ENCODE results near the gene UGT1A9. TPM values are rescaled to one million over a fixed set of nuclear protein-coding genes. Genes with fewer than 3 reads are reported as not detected.
A peak's percentile ranks its signal among the peaks of the same experiment; 100 is the strongest.
"Not testable (repeated sequence)": the region's sequence is repeated elsewhere in the genome, so short reads cannot be mapped to it uniquely, and the experiment has no call there.

UGT1A9 gene
- total and polyA plus RNA-seq, 2 experiments from 2014 or later, result 9.6 to 12.6 TPM

DNA sequence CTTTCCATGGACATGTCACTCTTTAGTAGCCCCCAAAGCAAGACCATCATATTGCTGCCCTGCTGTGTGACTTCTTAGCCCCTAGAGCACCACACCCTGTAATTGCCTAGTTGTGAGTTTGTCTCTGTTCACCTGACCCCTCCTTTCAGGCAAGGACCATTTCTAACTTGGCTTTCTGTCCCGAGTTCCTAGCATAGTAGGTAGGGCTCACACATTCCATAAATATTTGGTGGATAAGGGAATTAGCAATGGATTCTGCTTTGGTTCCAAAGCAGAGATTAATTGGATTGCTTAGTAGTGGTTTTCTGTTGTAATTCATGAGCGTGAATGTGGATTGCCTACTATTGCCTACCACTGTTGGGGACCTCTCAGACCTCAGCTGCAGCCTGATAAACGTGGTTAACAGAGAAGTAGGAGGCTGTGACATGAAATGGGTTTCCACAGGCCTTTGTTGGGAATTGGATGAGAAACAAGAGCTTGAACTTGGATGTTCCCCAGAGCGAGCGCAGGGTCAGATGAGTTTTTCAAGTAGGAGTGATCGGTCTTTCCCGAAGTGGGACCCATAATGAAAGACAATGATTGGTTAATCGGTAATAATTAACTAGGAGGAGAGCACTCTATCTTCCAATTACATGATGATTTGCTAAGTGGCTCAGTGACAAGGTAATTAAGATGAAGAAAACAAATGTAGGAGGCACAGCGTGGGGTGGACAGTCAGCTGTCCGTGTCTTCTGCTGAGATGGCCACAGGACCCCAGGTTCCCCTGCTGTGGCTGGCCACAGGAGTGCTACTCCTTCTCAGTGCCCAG lies 75.0 kb downstream of the UGT1A9 start:
- Histone ChIP-seq H3K4me3 (no peak overlapping the region), H3K4me2 (no peak overlapping the region), H3K9me2 (replicated peaks; ENCODE audit: insufficient read depth) (no peaks in the 10 kb centered on the region), H3K27me3 (no peaks in the 10 kb centered on the region), H3K79me2 (no peaks in the 10 kb centered on the region), H3K36me3 (replicated peaks; ENCODE audit: insufficient read depth, low read depth) (no peaks in the 10 kb centered on the region), H3K27ac (peak overlapping the region; percentile 60), H3K4me1 (ENCODE audit: insufficient read depth) (peaks cover 10% of the 10 kb centered on the region), H2AFZ (no peak overlapping the region), H3K9me3 (ENCODE audit: low read depth) (no peaks in the 10 kb centered on the region), H4K20me1 (ENCODE audit: insufficient read depth, poor library complexity, severe bottlenecking) (no peaks in the 10 kb centered on the region)
- no peak for DNase-seq (ENCODE audit: low spot score)
- 81% methylated on average over 10 of the region's 10 CpGs for WGBS (ENCODE audit: low lambda C conversion rate, missing lambda C conversion rate)
- TF ChIP-seq, protein P1, sequence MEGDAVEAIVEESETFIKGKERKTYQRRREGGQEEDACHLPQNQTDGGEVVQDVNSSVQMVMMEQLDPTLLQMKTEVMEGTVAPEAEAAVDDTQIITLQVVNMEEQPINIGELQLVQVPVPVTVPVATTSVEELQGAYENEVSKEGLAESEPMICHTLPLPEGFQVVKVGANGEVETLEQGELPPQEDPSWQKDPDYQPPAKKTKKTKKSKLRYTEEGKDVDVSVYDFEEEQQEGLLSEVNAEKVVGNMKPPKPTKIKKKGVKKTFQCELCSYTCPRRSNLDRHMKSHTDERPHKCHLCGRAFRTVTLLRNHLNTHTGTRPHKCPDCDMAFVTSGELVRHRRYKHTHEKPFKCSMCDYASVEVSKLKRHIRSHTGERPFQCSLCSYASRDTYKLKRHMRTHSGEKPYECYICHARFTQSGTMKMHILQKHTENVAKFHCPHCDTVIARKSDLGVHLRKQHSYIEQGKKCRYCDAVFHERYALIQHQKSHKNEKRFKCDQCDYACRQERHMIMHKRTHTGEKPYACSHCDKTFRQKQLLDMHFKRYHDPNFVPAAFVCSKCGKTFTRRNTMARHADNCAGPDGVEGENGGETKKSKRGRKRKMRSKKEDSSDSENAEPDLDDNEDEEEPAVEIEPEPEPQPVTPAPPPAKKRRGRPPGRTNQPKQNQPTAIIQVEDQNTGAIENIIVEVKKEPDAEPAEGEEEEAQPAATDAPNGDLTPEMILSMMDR (IDR thresholded peaks at IDR 0.05; ENCODE audit: poor library complexity), result no peak
- no peak for TF ChIP-seq EZH2phosphoT487 (IDR thresholded peaks at IDR 0.05; ENCODE audit: low read depth, severe bottlenecking, unreplicated experiment)
- TF ChIP-seq EZH2 (IDR thresholded peaks at IDR 0.05; ENCODE audit: borderline replicate concordance), result no peak

DNA sequence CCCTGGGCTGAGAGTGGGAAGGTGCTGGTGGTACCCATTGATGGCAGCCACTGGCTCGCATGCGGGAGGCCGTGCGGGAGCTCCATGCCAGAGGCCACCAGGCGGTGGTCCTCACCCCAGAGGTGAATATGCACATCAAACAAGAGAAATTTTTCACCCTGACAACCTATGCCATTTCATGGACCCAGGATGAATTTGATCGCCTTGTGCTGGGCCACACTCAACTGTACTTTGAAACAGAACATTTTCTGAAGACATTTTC lies 75.5 kb downstream of the UGT1A9 start:
- 92% methylated on average over 6 of the region's 6 CpGs for WGBS (ENCODE audit: low lambda C conversion rate, missing lambda C conversion rate)

DNA sequence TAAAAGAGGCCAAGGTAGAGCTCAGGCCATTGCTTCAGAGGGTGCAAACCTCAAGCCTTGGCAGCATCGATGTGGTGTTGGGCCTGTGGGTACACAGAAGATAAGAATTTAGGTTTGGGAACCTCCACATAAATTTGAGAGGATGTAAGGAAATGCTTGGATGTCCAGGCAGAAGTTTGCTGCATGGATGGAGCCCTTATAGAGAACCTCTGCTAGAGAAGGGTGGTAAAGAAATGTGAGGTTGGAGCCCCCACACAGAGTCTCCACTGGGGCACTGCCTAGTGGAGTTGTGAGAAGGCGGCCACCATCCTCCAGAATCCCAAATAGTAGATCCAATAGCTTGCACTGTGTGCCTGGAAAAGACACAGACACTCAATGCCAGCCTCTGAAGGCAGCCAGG lies 79.0 kb downstream of the UGT1A9 start:
- not testable (repeated sequence) for H3K27me3 ChIP-seq

More for the DNA sequence above, 75.5 kb downstream of the UGT1A9 start:
- H3K36me3 ChIP-seq (replicated peaks; ENCODE audit: insufficient read depth, low read depth), result no peaks in the 10 kb centered on the region
- peaks cover 10% of the 10 kb centered on the region for H3K4me1 ChIP-seq (ENCODE audit: insufficient read depth)
- H3K79me2 ChIP-seq, result no peaks in the 10 kb centered on the region
- no peak overlapping the region for H3K27ac ChIP-seq
- no peak overlapping the region for H3K4me2 ChIP-seq
- H3K9me2 ChIP-seq (replicated peaks; ENCODE audit: insufficient read depth), result no peaks in the 10 kb centered on the region
- no peak overlapping the region for H3K4me3 ChIP-seq
- H4K20me1 ChIP-seq (ENCODE audit: insufficient read depth, poor library complexity, severe bottlenecking), result no peaks in the 10 kb centered on the region
- TF ChIP-seq, protein P1 (IDR thresholded peaks at IDR 0.05; ENCODE audit: poor library complexity), result no peak
- TF ChIP-seq EZH2phosphoT487 (IDR thresholded peaks at IDR 0.05; ENCODE audit: low read depth, severe bottlenecking, unreplicated experiment) (no peak), EZH2 (IDR thresholded peaks at IDR 0.05; ENCODE audit: borderline replicate concordance) (no peak)
- H3K9me3 ChIP-seq (ENCODE audit: low read depth), result no peaks in the 10 kb centered on the region
- H2AFZ ChIP-seq, result no peak overlapping the region
- DNase-seq (ENCODE audit: low spot score), result no peak
- H3K27me3 ChIP-seq, result no peaks in the 10 kb centered on the region

GRCh38 chr2:233751212-233752009 lies 79.7 kb downstream of the UGT1A9 start:
- H3K27ac ChIP-seq; H4K20me1 ChIP-seq (ENCODE audit: insufficient read depth, poor library complexity, severe bottlenecking); H3K4me3 ChIP-seq; H3K4me2 ChIP-seq; H3K9me3 ChIP-seq (ENCODE audit: low read depth); H3K27me3 ChIP-seq; H3K36me3 ChIP-seq (replicated peaks; ENCODE audit: insufficient read depth, low read depth); H2AFZ ChIP-seq; H3K4me1 ChIP-seq (ENCODE audit: insufficient read depth); H3K9me2 ChIP-seq (replicated peaks; ENCODE audit: insufficient read depth); DNase-seq (ENCODE audit: low spot score); H3K79me2 ChIP-seq: not testable (repeated sequence)
- 55% methylated on average over 2 of the region's 2 CpGs for WGBS (ENCODE audit: low lambda C conversion rate, missing lambda C conversion rate)

More for the DNA sequence above, 79.0 kb downstream of the UGT1A9 start:
- H3K27ac ChIP-seq; H3K4me1 ChIP-seq (ENCODE audit: insufficient read depth); H3K4me2 ChIP-seq; H4K20me1 ChIP-seq (ENCODE audit: insufficient read depth, poor library complexity, severe bottlenecking); H3K4me3 ChIP-seq; H3K36me3 ChIP-seq (replicated peaks; ENCODE audit: insufficient read depth, low read depth); H3K79me2 ChIP-seq; H2AFZ ChIP-seq; H3K9me2 ChIP-seq (replicated peaks; ENCODE audit: insufficient read depth); H3K9me3 ChIP-seq (ENCODE audit: low read depth); DNase-seq (ENCODE audit: low spot score): not testable (repeated sequence)
- WGBS (ENCODE audit: low lambda C conversion rate, missing lambda C conversion rate), result 76% methylated on average over 2 of the region's 2 CpGs

Measured in hepatocyte (in vitro differentiated cells).